Measurements from ENCODE around the gene GVQW3. TPM values are rescaled to one million over a fixed set of nuclear protein-coding genes. Genes with fewer than 3 reads are reported as not detected.
A peak's percentile ranks its signal among the peaks of the same experiment; 100 is the strongest.

Gene GVQW3
- total and polyA plus RNA-seq, 4 donors, result 0.53 to 7.0 (median 1.6) TPM

- TF ChIP-seq CTCF (IDR thresholded peaks at IDR 0.05; ENCODE audit: control extremely low read depth, extremely low read depth), result no peak
- Histone ChIP-seq H3K4me1 (ENCODE audit: control insufficient read depth in 5 of 5, insufficient read depth in 5 of 5, low read length in 5 of 5) (peaks cover 0 to 15% (median 4%) of the 10 kb centered on the region in 5 donors), H3K36me3 (ENCODE audit: control insufficient read depth in 4 of 4, insufficient read depth in 4 of 4, low read length in 4 of 4) (peaks cover 0 to 3% (median 0%) of the 10 kb centered on the region in 4 donors), H3K9ac (ENCODE audit: insufficient read depth in 1 of 2, low read length in 2 of 2) (no peak overlapping the region), H3K4me3 (no peak overlapping the region), H3K27me3 (ENCODE audit: control insufficient read depth in 3 of 3, insufficient read depth in 3 of 3, low read length in 2 of 3) (no peaks in the 10 kb centered on the region), H3K9me3 (ENCODE audit: control insufficient read depth in 4 of 4, insufficient read depth in 3 of 4, low read length in 3 of 4) (no peaks in the 10 kb centered on the region), H3K27ac (ENCODE audit: low read depth in 1 of 2, low read length in 1 of 2) (no peak overlapping the region)
- ATAC-seq (ENCODE audit: insufficient read depth, low FRiP score), result no peak
- 77 to 85% methylated on average over 2 of the region's 2 CpGs for WGBS, 2 donors
- DNase-seq, result peak in 1 of 3 donors; percentile 14
Measured at GRCh38 chr11:76361776-76362175, 19.3 kb upstream of the GVQW3 start.

GRCh38 chr11:76362716-76363115 lies 18.4 kb upstream of the GVQW3 start:
- Histone ChIP-seq H3K4me1 (ENCODE audit: control insufficient read depth in 5 of 5, insufficient read depth in 5 of 5, low read length in 5 of 5) (peaks cover 0 to 16% (median 4%) of the 10 kb centered on the region in 5 donors), H3K27me3 (ENCODE audit: control insufficient read depth in 3 of 3, insufficient read depth in 3 of 3, low read length in 2 of 3) (no peaks in the 10 kb centered on the region), H3K36me3 (ENCODE audit: control insufficient read depth in 4 of 4, insufficient read depth in 4 of 4, low read length in 4 of 4) (peaks cover 0 to 2% (median 0%) of the 10 kb centered on the region in 4 donors), H3K4me3 (no peak overlapping the region), H3K9ac (ENCODE audit: insufficient read depth in 1 of 2, low read length in 2 of 2) (no peak overlapping the region), H3K27ac (ENCODE audit: low read depth in 1 of 2, low read length in 1 of 2) (no peak overlapping the region), H3K9me3 (ENCODE audit: control insufficient read depth in 4 of 4, insufficient read depth in 3 of 4, low read length in 3 of 4) (no peaks in the 10 kb centered on the region)
- no peak for TF ChIP-seq CTCF (IDR thresholded peaks at IDR 0.05; ENCODE audit: control extremely low read depth, extremely low read depth)
- ATAC-seq (ENCODE audit: insufficient read depth, low FRiP score), result no peak
- WGBS, 2 donors, result 84 to 94% methylated on average over 7 of the region's 7 CpGs
- DNase-seq, result no peak

- 85 to 95% methylated on average over 16 of the region's 16 CpGs for WGBS, 2 donors
- no peak for DNase-seq
- TF ChIP-seq CTCF (IDR thresholded peaks at IDR 0.05; ENCODE audit: control extremely low read depth, extremely low read depth), result no peak
Measured at GRCh38 chr11:76365038-76365679, 16.0 kb upstream of the GVQW3 start.

More at GRCh38 chr11:76365038-76365679, 16.0 kb upstream of the GVQW3 start:
- Histone ChIP-seq H3K4me1 (ENCODE audit: control insufficient read depth in 5 of 5, insufficient read depth in 5 of 5, low read length in 5 of 5) (peaks cover 0 to 19% (median 4%) of the 10 kb centered on the region in 5 donors), H3K36me3 (ENCODE audit: control insufficient read depth in 4 of 4, insufficient read depth in 4 of 4, low read length in 4 of 4) (peaks cover 0 to 2% (median 0%) of the 10 kb centered on the region in 4 donors), H3K9ac (ENCODE audit: insufficient read depth in 1 of 2, low read length in 2 of 2) (no peak overlapping the region), H3K9me3 (ENCODE audit: control insufficient read depth in 4 of 4, insufficient read depth in 3 of 4, low read length in 3 of 4) (no peaks in the 10 kb centered on the region), H3K27ac (ENCODE audit: low read depth in 1 of 2, low read length in 1 of 2) (no peak overlapping the region), H3K4me3 (no peak overlapping the region), H3K27me3 (ENCODE audit: control insufficient read depth in 3 of 3, insufficient read depth in 3 of 3, low read length in 2 of 3) (no peaks in the 10 kb centered on the region)
- ATAC-seq (ENCODE audit: insufficient read depth, low FRiP score), result no peak

Measured in lung (tissue), 12 donors.